HG03060 (cell line): ENCODE data around the gene SARM1.
A peak's percentile ranks its signal among the peaks of the same experiment; 100 is the strongest.
"Not testable (repeated sequence)": the region's sequence is repeated elsewhere in the genome, so short reads cannot be mapped to it uniquely, and the experiment has no call there.

ENCODE experiments used
- ATAC-seq: cut with Tn5 transposase; IDR thresholded peaks from one replicate; pipeline ENCODE4 v1.9.1; 2021; ENCODE audit warnings: low read depth, moderate number of reproducible peaks; ENCODE audit not compliant: unreplicated experiment

Gene SARM1

GRCh38 chr17:28371245-28372202 is at the start of gene SARM1:
Gene SARM1, plus strand, starts transcription at chr17:28371694. Its CDS starts 339 bp downstream, at chr17:28372033.
- ATAC-seq, result no peak

- no peak for ATAC-seq
Observed at GRCh38 chr17:28324267-28324745, 47.2 kb upstream of the SARM1 start.

GRCh38 chr17:28324781-28325180 is 46.7 kb upstream of the SARM1 start:
- ATAC-seq, result no peak

GRCh38 chr17:28325211-28325610 is 46.3 kb upstream of the SARM1 start:
- ATAC-seq, result no peak

GRCh38 chr17:28326114-28326513 is 45.4 kb upstream of the SARM1 start:
- ATAC-seq, result no peak

- ATAC-seq, result no peak
Observed at GRCh38 chr17:28327031-28327607, 44.4 kb upstream of the SARM1 start.

- no peak for ATAC-seq
Observed at GRCh38 chr17:28327709-28328108, 43.8 kb upstream of the SARM1 start.

- ATAC-seq, result no peak
Observed at GRCh38 chr17:28328325-28328724, 43.2 kb upstream of the SARM1 start.

- ATAC-seq, result no peak
Observed at GRCh38 chr17:28330671-28331070, 40.8 kb upstream of the SARM1 start.

- no peak for ATAC-seq
Observed at GRCh38 chr17:28331891-28332420, 39.5 kb upstream of the SARM1 start.

- no peak for ATAC-seq
Observed at GRCh38 chr17:28333083-28333746, 38.3 kb upstream of the SARM1 start.

- ATAC-seq, result no peak
Observed at GRCh38 chr17:28334171-28334570, 37.3 kb upstream of the SARM1 start.

GRCh38 chr17:28334666-28335200 is 36.8 kb upstream of the SARM1 start:
- ATAC-seq, result no peak

GRCh38 chr17:28335201-28335958 is 36.1 kb upstream of the SARM1 start, which contains the start of the genes IFT20 and TNFAIP1:
Gene IFT20, minus strand, starts transcription at chr17:28335472. Its CDS starts 3,487 bp downstream, at chr17:28331985.
Gene TNFAIP1, plus strand, starts transcription at chr17:28335761. Its CDS starts 3,761 bp downstream, at chr17:28339522.
- ATAC-seq, result peak; percentile 94

GRCh38 chr17:28335959-28336871 is 35.3 kb upstream of the SARM1 start:
- ATAC-seq, result no peak

GRCh38 chr17:28338056-28338768 is 33.3 kb upstream of the SARM1 start:
- ATAC-seq, result no peak

GRCh38 chr17:28338769-28339212 is 32.7 kb upstream of the SARM1 start:
- ATAC-seq, result not testable (repeated sequence)

GRCh38 chr17:28339431-28339830 is 32.1 kb upstream of the SARM1 start:
- no peak for ATAC-seq
